Psoas muscle (tissue), 8 donors: ENCODE data around the gene GLIS2. TPM values are rescaled to one million over a fixed set of nuclear protein-coding genes. Genes with fewer than 3 reads are reported as not detected.

Experiments used
- ATAC-seq, 4 donors: fragments of 200-7000 bp; cut with Tn5 transposase; one replicate each; pipeline ENCODE4 v1.9.1; 2020; ENCODE audit warnings: moderate library complexity in 3 of 4, mild to moderate bottlenecking in 2 of 4
- DNase-seq, 2 donors: peaks; one replicate each; pipeline ENCODE4 v3.0.0-alpha.2; 2020
- H3K27ac ChIP-seq: fragments of 200-600 bp; one replicate; pipeline ENCODE4 v1.8.0; 2022
- H3K27me3 ChIP-seq, 3 donors: fragments of 200-600 bp in 1 of 3; one replicate each; pipeline versions ENCODE4 v1.6.1 to v1.8.0; 2013 to 2022; ENCODE audit warnings: low read length in 2 of 3, mild to moderate bottlenecking in 2 of 3, moderate library complexity in 1 of 3; ENCODE audit not compliant: insufficient read depth in 3 of 3
- H3K36me3 ChIP-seq, 2 donors: fragments of 200-600 bp in 1 of 2; one replicate each; pipeline versions ENCODE4 v1.6.1 to v1.8.0; 2013 to 2022; ENCODE audit warnings: low read depth in 1 of 2, mild to moderate bottlenecking in 1 of 2, moderate library complexity in 1 of 2; ENCODE audit not compliant: insufficient read depth in 1 of 2
- H3K4me1 ChIP-seq: fragments of 200-600 bp; one replicate; pipeline ENCODE4 v1.8.0; 2022
- H3K4me3 ChIP-seq: fragments of 200-600 bp; one replicate; pipeline ENCODE4 v1.8.0; 2022; ENCODE audit warnings: mild to moderate bottlenecking
- H3K9me3 ChIP-seq: fragments of 200-600 bp; one replicate; pipeline ENCODE4 v1.8.0; 2022
- CTCF ChIP-seq: fragments of 200-600 bp; IDR thresholded peaks from one replicate; pipeline ENCODE4 v1.8.0; 2022; ENCODE audit warnings: antibody characterized with exemption
- WGBS, 3 donors: extraction: QIAGEN DNeasy Blood & Tissue Kit; methylation state at CpG; one replicate each; pipeline versions ENCODE4 v1.1.6 to v1.1.7; 2013; 5-methylcytosine and 5-hydroxymethylcytosine counted together
- intact Hi-C, 2 donors: fragments of 100-400 bp; cut with DNase I; formaldehyde crosslinking; loops; one replicate each; pipeline versions ENCODE4 v1.11.0 to v1.14.2; 2022
- polyA plus RNA-seq, 3 donors: library from polyadenylated mRNA; stranded (reverse); fragments of 200-250 nt; gene quantifications; one replicate each; pipeline ENCODE4 v1.2.3, GENCODE V29; 2013
- total RNA-seq, 4 donors: library from RNA; stranded (reverse); fragmentation: NEBNext Ultra II Directional in 2 of 4; extraction: Animal tissue kit (Norgen Biotek cat#: 25700) in 2 of 4; gene quantifications; one replicate each; pipeline versions ENCODE4 v1.2.1 to v1.2.4, GENCODE V29; 2021 to 2023
- donor health status: healthy with polysubstance abuse.
- donor health status: DM: no; HTN: no; CAD: no; lungs with moderate emphysema.
- donor health status: Bipolar disorder and iron deficiency.
- donor health status: healthy.
- donor health status: DM: yes; HTN: yes; CAD: no.
- donor health status: DM: no; HTN: no; CAD: no.
- donor health status: DM: no; HTN: no; CAD: no.
- donor health status: DM: yes; HTN: yes; CAD: no.

Gene GLIS2
- total and polyA plus RNA-seq, 7 donors = 0.96 to 3.3 (median 1.7) TPM

- H3K27me3 ChIP-seq = no peaks in the 10 kb centered on the region
- peak; percentile 84 to 89 (median 86) for ATAC-seq
- 16 to 18% (median 16%) methylated on average over 19 to 20 of the region's 20 CpGs for WGBS, 3 donors
- intact Hi-C loops = loop anchor here in 1 of 2 donors (10.0 kb wide), 1 partner anchor 111 kb away; no protein-coding TSS in a partner anchor
- peaks cover 52% of the 10 kb centered on the region for H3K4me1 ChIP-seq
- no peak for TF ChIP-seq CTCF
- H3K27ac ChIP-seq = peak overlapping the region; percentile 68
- peak; percentile 59 to 80 for DNase-seq
- no peaks in the 10 kb centered on the region for H3K9me3 ChIP-seq
- H3K36me3 ChIP-seq = no peaks in the 10 kb centered on the region
- H3K4me3 ChIP-seq = peak overlapping the region; percentile 45
Observed at GRCh38 chr16:4293822-4294457, 21.9 kb upstream of the GLIS2 start.

- no peaks in the 10 kb centered on the region for H3K36me3 ChIP-seq
- ATAC-seq = no peak
- 67 to 81% (median 76%) methylated on average over 6 of the region's 6 CpGs for WGBS, 3 donors
- no peak overlapping the region for H3K27ac ChIP-seq
- H3K27me3 ChIP-seq = no peaks in the 10 kb centered on the region
- no peak for DNase-seq
- peaks cover 48% of the 10 kb centered on the region for H3K4me1 ChIP-seq
- no peaks in the 10 kb centered on the region for H3K9me3 ChIP-seq
- no peak overlapping the region for H3K4me3 ChIP-seq
- intact Hi-C loops = loop anchor here in 1 of 2 donors (10.0 kb wide), 1 partner anchor 109 kb away; no protein-coding TSS in a partner anchor
- no peak for TF ChIP-seq CTCF
Observed at GRCh38 chr16:4295581-4295980, 20.3 kb upstream of the GLIS2 start.

GRCh38 chr16:4297480-4297879, 18.4 kb upstream of the GLIS2 start:
- 93 to 94% (median 93%) methylated on average over 6 of the region's 6 CpGs for WGBS, 3 donors
- Histone ChIP-seq H3K4me1 (peaks cover 31% of the 10 kb centered on the region), H3K4me3 (no peak overlapping the region), H3K9me3 (no peaks in the 10 kb centered on the region), H3K27ac (no peak overlapping the region), H3K36me3 (no peaks in the 10 kb centered on the region), H3K27me3 (no peaks in the 10 kb centered on the region)
- DNase-seq = no peak
- ATAC-seq = no peak
- TF ChIP-seq CTCF = no peak
- intact Hi-C loops = loop anchor here in 1 of 2 donors (1.0 to 10.0 kb wide), 2 partner anchors 15 to 107 kb away; no protein-coding TSS in a partner anchor

DNA sequence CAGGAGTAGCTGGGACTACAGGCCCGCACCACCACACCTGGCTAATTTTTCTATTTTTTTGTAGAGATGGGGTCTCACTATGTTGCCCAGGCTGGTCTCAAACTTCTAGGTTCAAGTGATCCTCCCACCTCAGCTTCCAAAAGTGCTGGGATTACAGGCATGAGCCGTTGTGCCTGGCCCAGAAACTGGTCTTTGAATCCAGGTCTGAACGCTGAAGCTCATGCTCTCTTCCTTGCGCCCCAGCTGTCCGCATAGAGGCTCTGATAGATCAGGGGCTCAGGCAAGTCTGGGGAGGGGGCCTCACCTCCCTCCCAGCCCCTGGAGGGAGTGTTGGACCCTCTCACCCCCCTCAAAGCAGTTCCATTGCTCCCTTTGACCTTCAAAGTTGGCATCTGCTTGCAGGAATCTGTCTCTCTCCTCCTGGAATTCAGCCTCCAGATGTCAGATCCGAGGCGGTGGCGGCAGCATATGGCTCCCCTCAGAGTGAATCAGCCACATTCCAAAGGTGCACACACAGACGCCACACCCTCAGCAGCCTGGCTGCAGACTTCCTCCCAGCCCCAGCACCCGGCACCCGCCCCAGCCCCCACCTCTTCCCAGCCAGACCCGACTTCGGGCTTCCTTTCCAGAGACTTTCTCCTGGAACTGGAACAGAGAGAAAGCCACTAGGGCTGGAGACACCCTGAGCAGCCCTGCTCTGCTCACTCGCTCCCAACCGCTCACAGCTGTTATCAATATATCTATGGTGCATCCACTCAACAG, 16.9 kb upstream of the GLIS2 start:
- WGBS, 3 donors = 31 to 36% (median 35%) methylated on average over 15 of the region's 15 CpGs
- intact Hi-C loops = loop anchor here in 1 of 2 donors (10.0 kb wide), 1 partner anchor 106 kb away; no protein-coding TSS in a partner anchor

More for the DNA sequence above, 16.9 kb upstream of the GLIS2 start:
- Histone ChIP-seq H3K27me3 (no peaks in the 10 kb centered on the region), H3K27ac (peak overlapping the region; percentile 63), H3K9me3 (no peaks in the 10 kb centered on the region), H3K36me3 (no peaks in the 10 kb centered on the region), H3K4me1 (peaks cover 17% of the 10 kb centered on the region), H3K4me3 (no peak overlapping the region)
- DNase-seq (peak; percentile 78 to 82), ATAC-seq (peak; percentile 71 to 88 (median 81))
- TF ChIP-seq CTCF = no peak
